ENCODE measurements around the gene NOVA1. TPM values are rescaled to one million over a fixed set of nuclear protein-coding genes. Genes with fewer than 3 reads are reported as not detected.
"Not testable (repeated sequence)": the region's sequence is repeated elsewhere in the genome, so short reads cannot be mapped to it uniquely, and the experiment has no call there.

Gene NOVA1
- total RNA-seq, 1 experiment from 2014 or later, result 11.6 TPM

- no peak for TF ChIP-seq CDX4 (CRISPR knock-in tag; IDR thresholded peaks at IDR 0.05; ENCODE audit: borderline replicate concordance)
- no peak for TF ChIP-seq FOXK1 (CRISPR knock-in tag; IDR thresholded peaks at IDR 0.05)
- no peak for TF ChIP-seq AR (CRISPR knock-in tag; IDR thresholded peaks at IDR 0.05)
These were observed 38.7 kb upstream of the NOVA1 start (continued) for GRCh38 chr14:26636561-26636960.

- H3K4me1 Mint-ChIP-seq; CTCF ChIA-PET; H3K36me3 Mint-ChIP-seq; H3K27me3 Mint-ChIP-seq (ENCODE audit: low read depth); POLR2A ChIA-PET; H3K9me3 Mint-ChIP-seq; ATAC-seq: not testable (repeated sequence)
- peak; percentile 12 for DNase-seq (ENCODE audit: low spot score)
- Mint-ChIP-seq H3K27ac (peak overlapping the region; percentile 36; the same call in 1 of the 2 replicates), H3K4me3 (peak overlapping the region; percentile 66)
These were observed 37.1 kb upstream of the NOVA1 start for GRCh38 chr14:26634946-26635345.

- peaks cover 16% of the 10 kb centered on the region for H3K9me3 Mint-ChIP-seq
- DNase-seq (ENCODE audit: low spot score) (no peak), ATAC-seq (no peak)
- no peaks in the 10 kb centered on the region for H3K4me1 Mint-ChIP-seq
- H3K36me3 Mint-ChIP-seq, result no peaks in the 10 kb centered on the region
- no peak overlapping the region for H3K27ac Mint-ChIP-seq
- TF ChIP-seq TCF7 (CRISPR knock-in tag; IDR thresholded peaks at IDR 0.05; ENCODE audit: low read depth) (no peak), ZNF512 (CRISPR knock-in tag; IDR thresholded peaks at IDR 0.05; ENCODE audit: borderline replicate concordance) (no peak), JUN (CRISPR knock-in tag; IDR thresholded peaks at IDR 0.05) (no peak), ATF6 (CRISPR knock-in tag; IDR thresholded peaks at IDR 0.05) (no peak), ZNF263 (CRISPR knock-in tag; IDR thresholded peaks at IDR 0.05; ENCODE audit: low read depth) (no peak), ZNF219 (CRISPR knock-in tag; IDR thresholded peaks at IDR 0.05; ENCODE audit: borderline replicate concordance) (no peak), OVOL2 (CRISPR knock-in tag; IDR thresholded peaks at IDR 0.05; ENCODE audit: borderline replicate concordance) (no peak), USF1 (CRISPR knock-in tag; IDR thresholded peaks at IDR 0.05) (no peak), USF2 (CRISPR knock-in tag; IDR thresholded peaks at IDR 0.05) (no peak), MXD4 (CRISPR knock-in tag; IDR thresholded peaks at IDR 0.05; ENCODE audit: borderline replicate concordance) (no peak), EMX1 (CRISPR knock-in tag; IDR thresholded peaks at IDR 0.05) (no peak), NFYB (CRISPR knock-in tag; conservative IDR thresholded peaks at IDR 0.05; ENCODE audit: low read depth) (no peak), CBFB (CRISPR knock-in tag; IDR thresholded peaks at IDR 0.05; ENCODE audit: low read depth) (no peak), ZNF416 (CRISPR knock-in tag; IDR thresholded peaks at IDR 0.05) (no peak), KAT7 (CRISPR knock-in tag; IDR thresholded peaks at IDR 0.05; ENCODE audit: borderline replicate concordance) (no peak), ZMAT4 (CRISPR knock-in tag; IDR thresholded peaks at IDR 0.05) (no peak)
- H3K27me3 Mint-ChIP-seq (ENCODE audit: low read depth), result no peaks in the 10 kb centered on the region
- ChIA-PET POLR2A (no interaction called here), CTCF (no interaction called here)
- no peak overlapping the region for H3K4me3 Mint-ChIP-seq
These were observed 28.4 kb upstream of the NOVA1 start for GRCh38 chr14:26626256-26626655.

All from WTC11 (cell line).